Ovary (tissue), 3 donors: ENCODE measurements around the gene VPS13A.

Experiments used
- CTCF ChIP-seq, 3 donors: fragments of 450-650 bp in 2 of 3; fragments of 200-600 bp in 1 of 3; IDR thresholded peaks; one replicate each; pipeline versions ENCODE4 v1.5.1 to v1.8.0; 2016 to 2022; ENCODE audit warnings: antibody characterized with exemption in 3 of 3, mild to moderate bottlenecking in 1 of 3
- EP300 ChIP-seq: sonication (generic); formaldehyde crosslinking; IDR thresholded peaks from one replicate; pipeline ENCODE4 v1.6.1; 2017; ENCODE audit warnings: antibody characterized with exemption
- donor health status: DM: no; HTN: no; CAD: no.

- TF ChIP-seq CTCF (IDR thresholded peaks at IDR 0.05) (no peak), EP300 (no peak)
These were observed 243.3 kb downstream of the VPS13A start for GRCh38 chr9:77420641-77421040.
